Measurements from ENCODE around the gene KIAA0408.
A peak's percentile ranks its signal among the peaks of the same experiment; 100 is the strongest.
"Not testable (repeated sequence)": the region's sequence is repeated elsewhere in the genome, so short reads cannot be mapped to it uniquely, and the experiment has no call there.

KIAA0408 gene

DNA sequence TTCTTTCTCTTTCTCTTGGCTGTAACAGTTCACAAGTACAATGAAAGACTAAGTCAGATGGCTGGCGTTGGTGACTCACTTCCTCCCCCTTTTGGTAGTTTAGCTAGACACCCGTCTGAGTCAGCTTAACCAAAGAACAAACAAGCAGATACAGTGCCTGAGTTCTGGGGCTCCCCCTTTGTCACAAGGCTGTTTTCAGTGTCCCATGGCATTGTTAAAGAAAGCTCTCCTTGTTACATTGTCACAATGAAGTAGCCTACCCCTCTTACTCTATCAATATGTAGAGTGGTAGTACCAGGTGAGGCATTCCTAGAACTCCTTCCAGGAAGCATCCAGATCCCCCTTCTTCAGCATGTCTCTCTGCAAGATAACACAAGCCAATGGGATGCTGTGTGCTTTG lies 38.6 kb downstream of the KIAA0408 start:
- peak; percentile 53 for DNase-seq (ENCODE audit: insufficient read length, low spot score)
- FAIRE-seq: peak; percentile 86

DNA sequence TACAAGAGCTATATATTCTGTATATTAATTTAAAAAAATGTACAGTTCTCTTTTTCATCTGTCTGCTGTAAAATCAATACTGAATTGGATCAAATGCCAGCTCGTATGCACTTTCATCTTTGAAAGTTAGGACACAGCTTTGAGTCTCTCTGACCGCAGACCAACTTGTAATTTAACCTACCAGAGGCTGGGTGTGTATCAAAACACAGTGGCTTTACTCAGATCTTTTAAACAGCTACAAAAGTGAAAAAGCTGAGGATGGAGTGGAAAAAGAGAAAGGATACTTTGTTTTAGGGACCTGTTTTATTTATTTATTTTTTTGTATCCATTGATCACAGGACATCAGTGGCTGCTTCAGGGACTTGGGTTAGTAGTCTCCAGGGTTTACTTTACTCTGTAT lies 44.1 kb downstream of the KIAA0408 start:
- no peak for FAIRE-seq
- no peak for DNase-seq (ENCODE audit: insufficient read length, low spot score)

DNA sequence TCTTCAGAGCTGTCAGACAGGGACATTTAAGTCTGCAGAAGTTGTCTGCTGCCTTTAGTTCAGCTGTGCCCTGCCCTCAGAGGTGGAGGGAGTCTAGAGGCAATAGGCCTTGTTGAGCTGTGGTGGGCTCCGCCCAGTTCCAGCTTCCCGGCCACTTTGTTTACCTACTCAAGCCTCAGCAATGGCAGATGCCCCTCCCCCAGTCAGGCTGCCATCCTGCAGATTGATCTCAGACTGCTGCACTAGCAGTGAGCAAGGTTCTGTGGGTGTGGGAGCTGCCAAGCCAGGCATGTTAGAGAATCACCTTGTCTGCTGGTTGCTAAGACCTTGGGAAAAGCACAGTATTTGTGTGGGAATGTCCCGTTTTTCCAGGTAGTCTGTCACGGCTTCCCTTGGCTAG lies 46.1 kb downstream of the KIAA0408 start:
- FAIRE-seq; DNase-seq (ENCODE audit: insufficient read length, low spot score): not testable (repeated sequence)

DNA sequence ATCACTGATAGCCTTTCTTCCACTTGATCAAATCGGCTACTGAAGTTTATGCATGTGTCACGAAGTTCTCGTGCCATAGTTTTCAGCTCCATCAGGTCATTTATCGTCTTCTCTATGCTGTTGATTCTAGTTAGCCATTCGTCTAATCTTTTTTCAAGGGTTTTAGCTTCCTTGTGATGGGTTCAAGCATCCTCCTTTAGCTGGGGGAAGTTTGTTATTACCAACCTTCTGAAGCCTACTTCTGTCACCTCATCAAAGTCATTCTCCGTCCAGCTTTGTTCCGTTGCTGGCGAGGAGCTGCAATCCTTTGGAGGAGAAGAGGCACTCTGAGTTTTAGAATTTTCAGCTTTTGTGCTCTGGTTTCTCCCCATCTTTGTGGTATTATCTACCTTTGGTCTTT lies 47.2 kb downstream of the KIAA0408 start:
- FAIRE-seq; DNase-seq (ENCODE audit: insufficient read length, low spot score): not testable (repeated sequence)
